Activated T-helper 9 cell treated with anti-CD3 and anti-CD28 coated beads, Interleukin-2, amount 50 U/mL, for 16 hours (primary cell): Measurements from ENCODE around the gene ISG20L2.

Experiments
- DNase-seq: peaks from one replicate; pipeline ENCODE4 v3.0.0-alpha.2; 2020; ENCODE audit warnings: low read depth

ISG20L2 gene

GRCh38 chr1:156689035-156689952, 39.3 kb downstream of the ISG20L2 start:
- peak; percentile 60 for DNase-seq

- no peak for DNase-seq
Measured at GRCh38 chr1:156684227-156684782, 44.3 kb downstream of the ISG20L2 start.

GRCh38 chr1:156682166-156682890, 46.2 kb downstream of the ISG20L2 start:
- DNase-seq, result no peak

- DNase-seq, result no peak
Measured at GRCh38 chr1:156681196-156681960, 47.2 kb downstream of the ISG20L2 start.

DNA sequence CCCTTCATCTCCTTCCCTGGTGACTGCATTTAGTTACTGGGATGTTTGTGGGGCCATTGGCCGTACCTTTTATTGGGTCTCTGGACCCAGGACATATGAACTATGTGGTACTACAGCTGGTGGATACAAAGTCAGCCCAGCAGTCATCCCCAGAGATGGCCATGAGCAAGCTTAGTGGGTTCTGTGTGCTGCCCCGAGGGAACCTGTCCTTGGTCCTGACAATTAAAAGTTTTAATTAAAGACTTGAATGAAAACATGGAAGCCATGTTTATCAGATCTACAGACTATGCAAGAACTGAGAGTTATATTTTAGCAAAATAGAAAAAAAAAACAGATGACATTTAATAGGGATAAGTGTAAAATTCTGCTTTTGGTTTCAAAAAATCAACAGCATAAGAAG, 48.5 kb downstream of the ISG20L2 start:
- no peak for DNase-seq

DNA sequence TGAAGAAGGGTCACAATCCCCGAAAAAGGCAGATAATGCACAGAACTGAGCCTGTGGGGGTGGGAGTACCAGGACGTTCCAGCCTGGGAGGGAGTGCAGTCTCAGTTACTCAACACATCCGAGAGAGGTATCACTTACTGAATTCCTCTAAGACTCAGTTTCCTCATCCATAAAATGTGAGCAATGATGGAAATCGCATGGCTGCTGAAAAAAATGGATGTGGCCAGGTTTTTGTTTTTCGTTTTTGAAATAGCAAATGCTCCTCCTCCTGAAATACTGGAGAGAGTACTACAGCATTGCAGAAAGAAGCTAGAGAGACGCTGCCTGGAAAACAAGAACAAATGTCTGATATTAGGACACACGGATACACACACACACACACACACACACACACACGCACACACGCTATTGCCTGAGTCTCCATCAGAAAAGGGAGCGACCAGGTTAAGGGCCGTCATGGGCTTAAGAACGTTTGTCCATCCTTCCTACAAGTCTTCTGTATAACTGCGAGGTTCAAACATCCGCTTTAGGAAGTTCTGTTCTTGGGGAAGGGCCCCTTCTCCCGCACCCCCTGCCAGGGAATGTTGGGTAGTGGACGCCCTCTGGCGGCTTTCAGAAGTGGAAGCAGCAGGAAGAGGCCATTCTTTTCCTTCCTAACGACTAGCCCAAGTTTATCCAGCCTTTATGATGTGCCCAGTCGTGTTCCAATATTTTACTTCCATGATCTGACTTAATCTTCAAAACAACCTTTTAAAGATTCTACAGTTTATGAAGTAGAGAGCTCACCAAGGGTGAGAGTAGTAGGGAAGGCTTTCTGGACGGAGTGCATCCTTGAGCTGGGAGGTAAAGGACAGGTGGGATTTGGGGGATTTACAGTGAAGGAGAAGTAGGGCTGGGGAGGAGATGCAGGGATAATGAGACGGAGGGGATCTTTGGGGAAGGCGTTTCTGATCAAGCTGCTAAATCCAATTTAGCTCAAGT, 50.7 kb downstream of the ISG20L2 start:
- no peak for DNase-seq

- DNase-seq, result no peak
Measured at GRCh38 chr1:156676820-156677615, 51.5 kb downstream of the ISG20L2 start, which contains the start of gene NES. TSS of gene NES (minus strand) at chr1:156677407. CDS start at chr1:156677264, 143 bp downstream.

DNA sequence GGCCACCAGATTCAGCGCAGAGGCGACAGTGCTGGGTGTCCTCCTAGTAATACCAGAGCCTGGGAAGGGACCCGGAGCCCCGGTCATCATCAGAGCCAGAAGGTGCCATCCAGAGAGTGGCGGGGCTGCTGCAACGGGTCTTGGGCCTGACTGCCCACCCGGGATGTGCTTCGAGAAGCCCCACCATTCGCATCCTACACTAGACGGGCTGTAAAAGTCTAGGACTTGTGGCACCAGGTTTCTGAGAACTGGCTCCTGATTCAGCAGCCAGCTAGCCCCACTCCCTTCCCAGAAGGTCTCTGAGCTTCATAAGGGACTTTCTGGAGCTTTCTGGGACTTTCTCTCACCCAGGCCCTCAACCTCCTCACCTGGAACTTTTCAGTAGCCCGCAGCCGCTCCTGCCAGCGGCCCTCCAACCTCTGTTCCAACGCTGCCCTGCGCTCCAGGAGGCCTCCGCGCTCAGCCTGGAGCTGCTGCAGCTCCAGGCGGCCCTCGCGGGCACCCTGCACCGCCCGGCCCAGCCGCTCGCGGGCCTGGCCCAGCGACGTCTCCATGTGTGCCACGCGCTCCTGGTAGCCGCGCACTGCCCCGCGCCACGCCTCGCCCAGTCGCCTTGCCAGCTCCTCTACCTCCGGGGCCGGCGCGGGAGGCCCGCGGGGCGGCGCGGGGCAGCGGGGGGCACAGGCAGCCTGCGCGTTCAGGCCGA, 52.3 kb downstream of the ISG20L2 start:
- DNase-seq, result no peak

DNA sequence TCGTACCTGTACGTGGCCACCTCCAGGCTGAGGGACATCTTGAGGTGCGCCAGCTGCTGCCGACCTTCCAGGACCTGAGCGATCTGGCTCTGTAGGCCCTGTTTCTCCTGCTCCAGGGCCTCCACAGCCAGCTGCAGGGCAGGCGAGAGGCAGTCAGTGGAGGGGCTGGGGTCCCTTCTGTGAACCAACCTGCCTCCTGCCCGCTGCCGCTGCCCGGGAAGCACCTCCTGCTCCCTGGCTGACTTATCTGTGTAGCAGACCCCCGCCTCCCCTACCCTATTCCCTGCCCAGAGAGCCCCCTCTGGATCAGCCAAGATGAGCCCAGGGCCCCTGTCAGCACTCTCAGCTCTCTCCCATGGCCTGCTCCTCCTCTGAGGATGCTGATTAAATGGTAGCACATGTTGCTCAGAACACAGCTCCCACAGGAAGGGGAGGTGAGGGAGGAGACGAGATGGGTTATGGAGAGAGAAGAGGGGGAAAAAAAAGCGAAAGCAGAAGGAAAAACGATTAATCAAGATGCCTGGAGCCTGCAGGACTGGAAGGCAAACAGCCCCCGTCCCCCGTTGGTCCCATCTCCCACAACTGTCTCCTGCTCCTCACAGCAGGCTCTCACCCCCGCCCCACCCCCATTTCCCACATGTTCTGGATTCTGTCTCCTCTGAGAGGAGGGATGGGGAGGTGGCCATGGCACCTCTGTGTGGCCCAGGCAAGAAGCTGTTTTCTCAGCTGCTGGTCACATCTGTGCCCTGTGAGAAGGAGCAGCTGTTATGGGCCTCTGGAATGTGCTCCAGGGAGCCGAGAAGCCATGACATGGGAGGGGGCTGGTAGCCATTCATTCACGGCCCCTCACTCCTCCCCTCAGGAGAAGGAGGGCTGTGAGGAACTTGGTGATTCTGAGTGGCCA, 53.1 kb downstream of the ISG20L2 start:
- no peak for DNase-seq

GRCh38 chr1:156673387-156674121, 55.0 kb downstream of the ISG20L2 start:
- DNase-seq, result no peak
